HG03175 (cell line): ENCODE measurements around the gene TMSB15C.
"Not testable (repeated sequence)": the region's sequence is repeated elsewhere in the genome, so short reads cannot be mapped to it uniquely, and the experiment has no call there.

Source experiments
- ATAC-seq: cut with Tn5 transposase; IDR thresholded peaks from one replicate; pipeline ENCODE4 v1.9.1; 2021; ENCODE audit warnings: mild to moderate bottlenecking, moderate library complexity; ENCODE audit not compliant: unreplicated experiment

TMSB15C gene

GRCh38 chrX:104075778-104076445, at the start of gene TMSB15C:
Gene TMSB15C, minus strand, starts transcription at chrX:104076236.
- peak; percentile 99 for ATAC-seq

GRCh38 chrX:104122829-104123228, 46.8 kb upstream of the TMSB15C start:
- ATAC-seq: no peak

GRCh38 chrX:104118765-104119164, 42.7 kb upstream of the TMSB15C start:
- peak; percentile 57 for ATAC-seq

- ATAC-seq: no peak
Observed at GRCh38 chrX:104117759-104118158, 41.7 kb upstream of the TMSB15C start.

GRCh38 chrX:104113222-104113965, 37.4 kb upstream of the TMSB15C start:
- ATAC-seq: peak; percentile 50

- ATAC-seq: peak; percentile 71
Observed at GRCh38 chrX:104112326-104112951, 36.4 kb upstream of the TMSB15C start, which contains the start of gene ZCCHC18. Gene ZCCHC18, plus strand, starts transcription at chrX:104112523. Its CDS starts 1,589 bp downstream, at chrX:104114112.

- ATAC-seq: peak; percentile 58
Observed at GRCh38 chrX:104110491-104111240, 34.6 kb upstream of the TMSB15C start.

- ATAC-seq: no peak
Observed at GRCh38 chrX:104108955-104109354, 32.9 kb upstream of the TMSB15C start.

- no peak for ATAC-seq
Observed at GRCh38 chrX:104105330-104106262, 29.6 kb upstream of the TMSB15C start.

- ATAC-seq: no peak
Observed at GRCh38 chrX:104104676-104105075, 28.6 kb upstream of the TMSB15C start.

GRCh38 chrX:104098919-104099318, 22.9 kb upstream of the TMSB15C start:
- ATAC-seq: no peak

- peak; percentile 76 for ATAC-seq
Observed at GRCh38 chrX:104098151-104098808, 22.2 kb upstream of the TMSB15C start.

GRCh38 chrX:104085919-104086318, 9.9 kb upstream of the TMSB15C start:
- ATAC-seq: no peak

- no peak for ATAC-seq
Observed at GRCh38 chrX:104085477-104085876, 9.4 kb upstream of the TMSB15C start.

- no peak for ATAC-seq
Observed at GRCh38 chrX:104084534-104085277, 8.7 kb upstream of the TMSB15C start.

- ATAC-seq: no peak
Observed at GRCh38 chrX:104084063-104084462, 8.0 kb upstream of the TMSB15C start.

- ATAC-seq: not testable (repeated sequence)
Observed at GRCh38 chrX:104077854-104078253, 1.8 kb upstream of the TMSB15C start.

- not testable (repeated sequence) for ATAC-seq
Observed at GRCh38 chrX:104062636-104063035, 13.4 kb downstream of the TMSB15C start.

GRCh38 chrX:104054956-104055355, 21.1 kb downstream of the TMSB15C start:
- ATAC-seq: not testable (repeated sequence)
